ENCODE measurements around the gene CLASP1. TPM values are rescaled to one million over a fixed set of nuclear protein-coding genes. Genes with fewer than 3 reads are reported as not detected.

CLASP1 gene
- total RNA-seq, 2 experiments from 2014 or later: 33.8 to 72.4 TPM

GRCh38 chr2:121501554-121501953, 147.7 kb downstream of the CLASP1 start:
- ChIA-PET CTCF (ENCODE audit: unreplicated experiment) (no interaction called here), POLR2A (interaction anchor here (1.0 kb wide), 1 partner anchor 42 kb away, joined by 4 read pairs; no protein-coding TSS in a partner anchor)
- no peaks in the 10 kb centered on the region for H3K9me2 ChIP-seq (ENCODE audit: insufficient read depth, low read length)
- BruUV-seq (replicated peaks): no TSS peak
- 0 out of 2 replicates have a peak, but pooled peaks cover 4% of the 10 kb centered on the region for H3K79me2 ChIP-seq (ENCODE audit: insufficient read depth, low read depth, low read length)
- H3K36me3 ChIP-seq (ENCODE audit: insufficient read depth, low read length): peaks cover 70% of the 10 kb centered on the region
- no peak overlapping the region for H3K4me3 ChIP-seq (ENCODE audit: low read depth, low read length, poor library complexity, severe bottlenecking)
- no peak overlapping the region for H3K27ac ChIP-seq (ENCODE audit: low read depth, low read length, poor library complexity, severe bottlenecking)
- H4K20me1 ChIP-seq (ENCODE audit: insufficient read depth, low read length): no peaks in the 10 kb centered on the region
- TF ChIP-seq, protein P1, sequence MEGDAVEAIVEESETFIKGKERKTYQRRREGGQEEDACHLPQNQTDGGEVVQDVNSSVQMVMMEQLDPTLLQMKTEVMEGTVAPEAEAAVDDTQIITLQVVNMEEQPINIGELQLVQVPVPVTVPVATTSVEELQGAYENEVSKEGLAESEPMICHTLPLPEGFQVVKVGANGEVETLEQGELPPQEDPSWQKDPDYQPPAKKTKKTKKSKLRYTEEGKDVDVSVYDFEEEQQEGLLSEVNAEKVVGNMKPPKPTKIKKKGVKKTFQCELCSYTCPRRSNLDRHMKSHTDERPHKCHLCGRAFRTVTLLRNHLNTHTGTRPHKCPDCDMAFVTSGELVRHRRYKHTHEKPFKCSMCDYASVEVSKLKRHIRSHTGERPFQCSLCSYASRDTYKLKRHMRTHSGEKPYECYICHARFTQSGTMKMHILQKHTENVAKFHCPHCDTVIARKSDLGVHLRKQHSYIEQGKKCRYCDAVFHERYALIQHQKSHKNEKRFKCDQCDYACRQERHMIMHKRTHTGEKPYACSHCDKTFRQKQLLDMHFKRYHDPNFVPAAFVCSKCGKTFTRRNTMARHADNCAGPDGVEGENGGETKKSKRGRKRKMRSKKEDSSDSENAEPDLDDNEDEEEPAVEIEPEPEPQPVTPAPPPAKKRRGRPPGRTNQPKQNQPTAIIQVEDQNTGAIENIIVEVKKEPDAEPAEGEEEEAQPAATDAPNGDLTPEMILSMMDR (conservative IDR thresholded peaks at IDR 0.05; ENCODE audit: low read length): no peak
- TF ChIP-seq EZH2phosphoT487 (IDR thresholded peaks at IDR 0.05; ENCODE audit: borderline replicate concordance, low read depth, low read length): no peak
- peaks cover 7% of the 10 kb centered on the region; the same call in 1 of the 2 replicates for H3K9me3 ChIP-seq (ENCODE audit: low read length)
- no peak for DNase-seq (ENCODE audit: low spot score)
- no peak overlapping the region for H2AFZ ChIP-seq (ENCODE audit: low read length)
- no peak overlapping the region for H3K4me2 ChIP-seq (ENCODE audit: low read length)
- intact Hi-C loops (cut with micrococcal nuclease; ENCODE audit: unreplicated experiment): no loop called here
- no peaks in the 10 kb centered on the region for H3K4me1 ChIP-seq (ENCODE audit: insufficient read depth, low read length, poor library complexity, severe bottlenecking)

DNA sequence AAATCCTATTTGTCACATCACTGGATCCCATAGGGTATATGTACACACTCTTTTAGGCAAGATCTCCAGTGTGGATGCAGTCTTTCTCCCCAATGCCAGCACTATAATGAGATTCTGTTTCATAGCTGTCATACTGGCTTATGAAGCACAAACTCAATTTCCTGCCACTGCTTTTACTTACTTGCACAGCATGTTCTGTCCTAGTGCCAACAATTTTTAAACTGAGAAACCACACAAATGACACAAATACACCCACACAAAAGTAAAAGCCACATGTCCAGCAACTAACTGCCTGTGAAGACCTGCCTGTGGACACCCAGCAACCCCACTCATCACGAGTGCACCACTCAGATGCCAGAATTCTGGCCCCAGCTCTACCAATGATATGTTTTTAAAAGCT, 148.2 kb downstream of the CLASP1 start:
- H3K27ac ChIP-seq (ENCODE audit: low read depth, low read length, poor library complexity, severe bottlenecking): no peak overlapping the region
- H3K4me2 ChIP-seq (ENCODE audit: low read length): no peak overlapping the region
- DNase-seq (ENCODE audit: low spot score): no peak
- peaks cover 7% of the 10 kb centered on the region; the same call in 1 of the 2 replicates for H3K9me3 ChIP-seq (ENCODE audit: low read length)
- CTCF ChIA-PET (ENCODE audit: unreplicated experiment): no interaction called here
- H3K79me2 ChIP-seq (ENCODE audit: insufficient read depth, low read depth, low read length): 0 out of 2 replicates have a peak, but pooled peaks cover 4% of the 10 kb centered on the region
- no peaks in the 10 kb centered on the region for H3K4me1 ChIP-seq (ENCODE audit: insufficient read depth, low read length, poor library complexity, severe bottlenecking)
- POLR2A ChIA-PET: interaction anchor here (1.0 kb wide), 1 partner anchor 41 kb away, joined by 4 read pairs; no protein-coding TSS in a partner anchor
- no peak overlapping the region for H2AFZ ChIP-seq (ENCODE audit: low read length)
- no peaks in the 10 kb centered on the region for H4K20me1 ChIP-seq (ENCODE audit: insufficient read depth, low read length)
- TF ChIP-seq, protein P1 (conservative IDR thresholded peaks at IDR 0.05; ENCODE audit: low read length): no peak
- no peak for TF ChIP-seq EZH2phosphoT487 (IDR thresholded peaks at IDR 0.05; ENCODE audit: borderline replicate concordance, low read depth, low read length)
- no peaks in the 10 kb centered on the region for H3K9me2 ChIP-seq (ENCODE audit: insufficient read depth, low read length)
- no peak overlapping the region for H3K4me3 ChIP-seq (ENCODE audit: low read depth, low read length, poor library complexity, severe bottlenecking)
- no TSS peak for BruUV-seq (replicated peaks)
- H3K36me3 ChIP-seq (ENCODE audit: insufficient read depth, low read length): peaks cover 65% of the 10 kb centered on the region
- intact Hi-C loops (cut with micrococcal nuclease; ENCODE audit: unreplicated experiment): no loop called here

DNA sequence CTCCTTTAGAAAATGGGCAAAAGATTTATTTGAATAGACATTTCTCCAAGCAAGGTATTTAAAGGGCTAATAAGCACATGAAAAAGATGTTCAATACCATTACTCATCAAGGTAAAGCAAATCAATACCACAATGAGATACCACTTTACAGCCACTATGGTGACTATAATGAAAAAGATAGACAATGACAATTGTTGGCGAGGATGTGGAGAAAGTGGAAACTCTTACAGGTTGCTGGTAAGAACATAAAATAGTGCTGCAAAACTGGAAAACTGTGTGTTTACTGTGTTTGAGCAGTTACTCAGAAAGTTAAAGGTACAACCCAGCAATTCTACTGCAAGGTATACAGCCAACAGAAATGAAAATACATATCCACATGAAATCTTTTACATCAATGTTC, 150.5 kb downstream of the CLASP1 start:
- Histone ChIP-seq H3K36me3 (ENCODE audit: insufficient read depth, low read length) (peaks cover 61% of the 10 kb centered on the region), H3K79me2 (ENCODE audit: insufficient read depth, low read depth, low read length) (0 out of 2 replicates have a peak, but pooled peaks cover 4% of the 10 kb centered on the region), H2AFZ (ENCODE audit: low read length) (no peak overlapping the region), H3K27ac (ENCODE audit: low read depth, low read length, poor library complexity, severe bottlenecking) (no peak overlapping the region), H3K4me1 (ENCODE audit: insufficient read depth, low read length, poor library complexity, severe bottlenecking) (no peaks in the 10 kb centered on the region), H3K4me3 (ENCODE audit: low read depth, low read length, poor library complexity, severe bottlenecking) (no peak overlapping the region), H3K9me2 (ENCODE audit: insufficient read depth, low read length) (no peaks in the 10 kb centered on the region), H4K20me1 (ENCODE audit: insufficient read depth, low read length) (no peaks in the 10 kb centered on the region), H3K9me3 (ENCODE audit: low read length) (peaks cover 7% of the 10 kb centered on the region; the same call in 1 of the 2 replicates), H3K4me2 (ENCODE audit: low read length) (no peak overlapping the region)
- POLR2A ChIA-PET: no interaction called here
- intact Hi-C loops (cut with micrococcal nuclease; ENCODE audit: unreplicated experiment): no loop called here
- DNase-seq (ENCODE audit: low spot score): no peak
- no peak for TF ChIP-seq EZH2phosphoT487 (IDR thresholded peaks at IDR 0.05; ENCODE audit: borderline replicate concordance, low read depth, low read length)
- TF ChIP-seq, protein P1 (conservative IDR thresholded peaks at IDR 0.05; ENCODE audit: low read length): no peak
- BruUV-seq (replicated peaks): TSS peak; percentile 17
- CTCF ChIA-PET (ENCODE audit: unreplicated experiment): no interaction called here
